ENCODE measurements around the gene ACOX2.

- no peak for TF ChIP-seq CTCF (IDR thresholded peaks at IDR 0.05; ENCODE audit: low read depth, low read length)
- TF ChIP-seq EZH2phosphoT487 (IDR thresholded peaks at IDR 0.05; ENCODE audit: low read depth): no peak
Observed at GRCh38 chr3:58564456-58565160, 27.6 kb upstream of the ACOX2 start.

All from OCI-LY3 (cell line).